Nephron progenitor cell (in vitro differentiated cells): Measurements from ENCODE around the gene ME2.

Experiments used
- DNase-seq: peaks from one replicate; pipeline ENCODE4 v3.0.0; 2021
- H3K27ac Mint-ChIP-seq: 2 replicates; pipeline ENCODE4 v1.8.0; 2021; ENCODE audit warnings: mild to moderate bottlenecking, moderate library complexity, mixed read lengths
- H3K27me3 Mint-ChIP-seq: 2 replicates; pipeline ENCODE4 v1.8.0; 2021; ENCODE audit warnings: mild to moderate bottlenecking, low read depth, mixed read lengths; ENCODE audit not compliant: poor library complexity
- H3K36me3 Mint-ChIP-seq: 2 replicates; pipeline ENCODE4 v1.8.0; 2021; ENCODE audit warnings: low read depth, mixed read lengths
- H3K4me1 Mint-ChIP-seq: 2 replicates; pipeline ENCODE4 v1.8.0; 2021; ENCODE audit warnings: mixed read lengths
- H3K4me3 Mint-ChIP-seq: 2 replicates; pipeline ENCODE4 v1.8.0; 2021; ENCODE audit warnings: mild to moderate bottlenecking, moderate library complexity, mixed read lengths
- H3K9me3 Mint-ChIP-seq: 2 replicates; pipeline ENCODE4 v1.8.0; 2021; ENCODE audit warnings: mild to moderate bottlenecking, moderate library complexity, mixed read lengths
- CTCF ChIP-seq: fragments of 200-600 bp; sonication (generic); IDR thresholded peaks from 2 replicates; pipeline ENCODE4 v1.5.0; 2021; ENCODE audit warnings: antibody characterized with exemption

The ME2 gene

GRCh38 chr18:50947899-50948298 is 69.0 kb downstream of the ME2 start:
- Mint-ChIP-seq H3K36me3 (peaks cover 38% of the 10 kb centered on the region), H3K4me1 (no peaks in the 10 kb centered on the region)

GRCh38 chr18:50949185-50949584 is 70.3 kb downstream of the ME2 start:
- Mint-ChIP-seq H3K36me3 (peaks cover 29% of the 10 kb centered on the region), H3K4me1 (no peaks in the 10 kb centered on the region), H3K27ac (no peak overlapping the region), H3K9me3 (no peaks in the 10 kb centered on the region), H3K27me3 (no peaks in the 10 kb centered on the region), H3K4me3 (no peak overlapping the region)
- DNase-seq: no peak
- no peak for TF ChIP-seq CTCF

More at GRCh38 chr18:50947899-50948298, 69.0 kb downstream of the ME2 start:
- DNase-seq: no peak
- Mint-ChIP-seq H3K27ac (no peak overlapping the region), H3K4me3 (no peak overlapping the region), H3K27me3 (no peaks in the 10 kb centered on the region), H3K9me3 (no peaks in the 10 kb centered on the region)
- no peak for TF ChIP-seq CTCF

- no peak overlapping the region for H3K4me3 Mint-ChIP-seq
- no peaks in the 10 kb centered on the region for H3K4me1 Mint-ChIP-seq
- TF ChIP-seq CTCF: no peak
- H3K27me3 Mint-ChIP-seq: no peaks in the 10 kb centered on the region
- H3K36me3 Mint-ChIP-seq: peaks cover 16% of the 10 kb centered on the region
- no peaks in the 10 kb centered on the region for H3K9me3 Mint-ChIP-seq
- DNase-seq: no peak
- peak overlapping the region; percentile 59 for H3K27ac Mint-ChIP-seq
Observed at GRCh38 chr18:50950626-50951025, 71.7 kb downstream of the ME2 start.

GRCh38 chr18:50953822-50954221 is 74.9 kb downstream of the ME2 start:
- no peaks in the 10 kb centered on the region for H3K4me1 Mint-ChIP-seq
- no peak for DNase-seq
- no peaks in the 10 kb centered on the region for H3K9me3 Mint-ChIP-seq
- H3K36me3 Mint-ChIP-seq: no peaks in the 10 kb centered on the region
- H3K27me3 Mint-ChIP-seq: no peaks in the 10 kb centered on the region
- no peak overlapping the region for H3K27ac Mint-ChIP-seq
- TF ChIP-seq CTCF: no peak
- no peak overlapping the region for H3K4me3 Mint-ChIP-seq

- no peaks in the 10 kb centered on the region for H3K9me3 Mint-ChIP-seq
- H3K4me1 Mint-ChIP-seq: no peaks in the 10 kb centered on the region
- DNase-seq: no peak
- no peak for TF ChIP-seq CTCF
- no peak overlapping the region for H3K27ac Mint-ChIP-seq
- H3K4me3 Mint-ChIP-seq: no peak overlapping the region
- H3K27me3 Mint-ChIP-seq: no peaks in the 10 kb centered on the region
- no peaks in the 10 kb centered on the region for H3K36me3 Mint-ChIP-seq
Observed at GRCh38 chr18:50955253-50955652, 76.3 kb downstream of the ME2 start.

GRCh38 chr18:50956116-50956515 is 77.2 kb downstream of the ME2 start:
- Mint-ChIP-seq H3K4me1 (no peaks in the 10 kb centered on the region), H3K27ac (no peak overlapping the region), H3K4me3 (no peak overlapping the region), H3K36me3 (no peaks in the 10 kb centered on the region), H3K27me3 (no peaks in the 10 kb centered on the region), H3K9me3 (peaks cover 5% of the 10 kb centered on the region)
- no peak for DNase-seq
- no peak for TF ChIP-seq CTCF
